ENCODE results near the gene SLC35G4.
"Not testable (repeated sequence)": the region's sequence is repeated elsewhere in the genome, so short reads cannot be mapped to it uniquely, and the experiment has no call there.

Gene SLC35G4

DNA sequence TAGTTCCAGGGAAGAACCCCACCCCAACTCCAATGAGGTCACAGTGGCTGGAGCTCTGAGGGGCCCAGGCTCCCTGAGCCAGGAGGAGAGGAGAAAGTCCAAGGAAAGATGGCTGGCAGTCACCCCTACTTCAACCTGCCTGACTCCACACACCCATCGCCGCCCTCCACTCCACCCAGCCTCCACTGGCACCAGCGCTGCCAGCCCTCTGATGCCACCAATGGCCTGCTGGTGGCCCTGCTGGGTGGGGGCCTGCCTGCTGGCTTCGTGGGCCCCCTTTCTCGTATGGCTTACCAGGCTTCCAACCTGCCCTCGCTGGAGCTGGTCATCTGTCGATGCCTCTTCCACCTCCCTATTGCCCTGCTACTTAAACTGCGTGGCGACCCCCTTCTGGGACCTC lies at the start of gene SLC35G4:
Gene SLC35G4, plus strand, starts transcription at position 109 of the 400 bp plus-strand sequence. Its CDS starts 0 bp downstream, at position 109.
- DNase-seq, result not testable (repeated sequence)

DNA sequence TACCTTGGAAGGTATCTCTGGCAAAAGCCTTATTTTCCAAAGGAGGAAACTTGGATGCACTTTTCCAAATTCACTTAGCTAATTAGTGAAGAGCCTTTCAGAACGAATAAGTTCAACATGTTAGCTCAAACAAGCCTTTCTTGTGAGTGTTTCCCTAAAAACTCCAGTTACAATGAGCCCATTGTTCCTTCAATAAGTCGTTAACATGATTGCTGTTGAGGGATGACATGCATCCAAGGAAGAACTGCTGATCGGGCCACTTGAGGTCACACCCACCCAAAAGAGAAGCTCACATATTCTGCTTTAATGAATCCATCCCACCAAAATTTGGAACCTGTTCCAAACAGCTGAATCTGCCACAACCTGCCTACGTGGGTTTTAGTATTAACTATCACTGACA lies 48.1 kb upstream of the SLC35G4 start:
- DNase-seq, result no peak

GRCh38 chr18:11565716-11566115 lies 43.7 kb upstream of the SLC35G4 start:
- no peak for DNase-seq

GRCh38 chr18:11566236-11566965 lies 43.0 kb upstream of the SLC35G4 start:
- no peak for DNase-seq

- no peak for DNase-seq
Observed at GRCh38 chr18:11567396-11567795, 42.0 kb upstream of the SLC35G4 start.

- no peak for DNase-seq
Observed at GRCh38 chr18:11570073-11570588, 39.3 kb upstream of the SLC35G4 start.

DNA sequence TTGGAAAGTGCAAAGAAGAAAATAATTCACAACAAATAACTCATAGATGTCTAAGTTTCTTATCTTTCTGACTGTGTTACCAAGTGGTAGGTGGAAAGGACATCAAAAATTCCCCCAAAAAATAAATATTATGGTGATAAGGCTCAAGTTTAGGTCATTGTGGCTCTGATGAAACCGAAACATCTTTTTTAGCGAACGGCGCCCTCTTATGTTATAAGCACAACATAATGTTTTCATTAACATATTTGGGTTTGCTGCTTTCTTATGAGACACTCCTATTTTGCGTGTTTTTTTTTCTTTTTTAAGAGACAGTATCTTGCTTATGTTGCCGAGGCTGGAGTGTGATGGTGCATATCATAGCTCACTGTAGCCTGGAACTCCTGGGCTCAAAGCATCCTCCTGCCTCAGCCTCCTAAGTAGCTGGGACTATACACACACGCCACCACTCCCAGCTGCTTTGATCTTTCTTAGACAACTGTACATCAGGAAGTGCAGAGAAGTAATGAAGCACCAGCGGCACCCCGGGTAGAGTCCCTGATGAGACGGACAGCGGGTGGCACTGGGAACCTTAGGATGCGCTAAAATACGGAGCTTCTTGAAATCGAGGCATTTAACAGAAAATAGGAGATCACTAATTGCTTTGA lies 38.5 kb upstream of the SLC35G4 start:
- no peak for DNase-seq

DNA sequence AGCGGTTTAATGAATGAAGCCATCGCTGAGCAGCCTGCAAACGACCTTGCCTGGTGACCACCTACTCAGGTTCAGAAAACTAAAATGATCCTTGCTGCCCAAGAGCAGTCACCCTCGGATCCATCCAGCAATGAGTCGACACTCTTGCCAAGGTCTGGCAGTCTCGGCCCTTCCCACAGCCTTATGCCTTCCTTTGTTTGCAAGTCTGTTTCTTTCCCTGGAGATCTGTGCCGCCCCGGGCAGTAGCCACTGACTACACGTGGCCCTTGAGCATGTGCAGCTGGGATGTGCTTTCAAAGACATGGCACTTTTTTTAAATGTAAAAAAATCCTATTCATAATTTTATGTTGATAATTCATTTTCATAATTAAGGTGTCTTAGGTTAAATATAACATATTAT lies 37.2 kb upstream of the SLC35G4 start:
- no peak for DNase-seq

GRCh38 chr18:11574545-11574944 lies 34.9 kb upstream of the SLC35G4 start:
- no peak for DNase-seq

DNA sequence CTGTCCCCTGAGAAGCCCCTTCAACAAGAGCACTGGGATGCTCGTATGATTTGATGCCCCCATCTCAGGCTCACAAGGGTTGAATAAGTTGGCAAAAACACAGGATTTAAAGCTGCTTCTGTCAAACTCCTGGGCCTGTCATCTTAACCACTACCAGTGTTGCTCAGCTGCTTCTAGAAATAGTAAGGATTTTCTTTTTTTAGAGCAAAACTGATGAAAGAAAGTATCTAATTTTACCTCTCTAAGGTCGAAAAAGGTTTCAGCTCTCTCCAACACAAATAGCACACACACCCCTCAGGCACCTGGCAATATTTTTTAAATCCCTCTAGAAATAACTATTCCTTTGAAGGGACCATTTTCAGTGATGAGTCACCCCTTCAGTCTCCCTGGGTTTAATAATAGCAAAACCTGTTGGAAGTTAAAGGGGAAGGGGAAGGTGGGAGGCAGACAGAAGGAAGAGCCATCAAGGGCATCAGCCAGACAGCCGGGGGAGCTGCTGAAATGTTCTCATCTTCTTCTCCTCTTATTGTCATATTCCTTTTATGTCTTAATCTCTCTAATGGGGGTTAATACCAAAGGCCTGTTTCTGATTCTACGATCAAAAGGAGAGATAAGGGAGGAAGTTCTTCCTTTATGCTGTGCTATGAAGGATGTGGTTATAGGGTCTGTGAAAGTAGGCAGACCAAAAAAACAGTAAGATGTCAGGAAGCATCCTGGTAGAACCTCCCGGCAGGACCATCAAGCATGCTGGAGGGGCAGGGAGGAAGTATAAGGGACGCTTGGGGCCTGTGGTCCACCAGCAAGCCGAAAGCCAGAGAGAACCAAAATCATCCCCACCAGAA lies 31.9 kb upstream of the SLC35G4 start:
- no peak for DNase-seq

DNA sequence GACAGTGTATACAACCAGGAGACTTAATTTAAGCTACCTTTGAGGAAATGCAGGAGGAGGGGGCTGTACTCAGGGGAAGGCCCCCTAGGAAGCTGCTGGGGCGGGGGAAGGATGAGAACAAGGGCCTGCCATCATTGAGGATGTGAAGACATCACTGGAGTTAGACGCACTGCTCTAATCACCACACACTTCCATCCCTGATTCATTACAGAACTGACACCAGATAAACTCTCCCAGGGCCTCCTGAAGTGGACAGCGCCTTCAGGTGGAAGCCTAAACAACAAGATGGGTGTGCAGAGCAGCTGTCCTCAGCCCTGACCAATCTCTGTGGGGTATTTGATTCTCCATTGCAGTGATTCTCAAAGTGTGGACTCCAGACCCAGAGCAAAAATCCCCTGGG lies 30.6 kb upstream of the SLC35G4 start:
- no peak for DNase-seq

GRCh38 chr18:11579916-11580315 lies 29.5 kb upstream of the SLC35G4 start:
- DNase-seq, result no peak

GRCh38 chr18:11581286-11581685 lies 28.1 kb upstream of the SLC35G4 start:
- DNase-seq, result no peak

DNA sequence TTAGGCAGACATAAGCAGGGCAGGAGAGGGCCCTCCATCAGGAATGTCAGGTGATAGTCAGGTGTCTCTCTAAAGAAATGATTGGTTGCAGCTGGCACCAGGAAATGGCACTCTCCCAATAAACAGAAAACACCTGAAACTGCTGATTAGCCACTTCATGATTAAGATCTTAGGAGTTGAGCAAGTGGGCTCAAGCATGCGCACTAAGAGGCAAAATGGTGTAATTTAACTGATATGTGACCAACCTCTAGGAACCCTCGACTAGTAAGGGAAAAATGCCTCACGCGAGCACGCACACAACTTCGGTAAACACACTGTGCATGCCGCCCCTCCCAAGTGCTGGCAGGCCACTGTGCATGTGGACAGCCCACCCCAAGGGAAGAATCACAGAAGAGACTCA lies 23.8 kb upstream of the SLC35G4 start:
- DNase-seq, result no peak

- no peak for DNase-seq
Observed at GRCh38 chr18:11586896-11587295, 22.5 kb upstream of the SLC35G4 start.

- DNase-seq, result no peak
Observed at GRCh38 chr18:11587432-11587831, 22.0 kb upstream of the SLC35G4 start.

GRCh38 chr18:11587846-11588245 lies 21.6 kb upstream of the SLC35G4 start:
- DNase-seq, result no peak

DNA sequence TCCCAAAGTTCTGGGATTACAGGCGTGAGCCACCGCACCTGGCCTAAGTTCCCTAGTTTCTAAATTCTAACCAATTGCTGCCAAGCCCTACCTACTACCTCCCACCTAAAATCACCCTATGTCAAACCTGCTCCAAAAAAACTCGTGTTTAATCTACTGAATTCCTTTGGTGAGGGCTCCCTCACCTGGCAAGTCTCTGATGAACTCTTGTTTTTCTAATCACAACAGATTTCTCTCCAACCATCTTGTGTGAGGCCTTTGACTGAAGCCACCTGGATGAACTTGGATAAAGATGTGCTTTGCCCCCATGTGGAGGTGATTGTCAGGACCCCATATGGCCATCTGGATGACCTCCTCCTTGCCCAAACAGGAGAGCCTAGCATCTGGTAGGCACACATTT lies 17.4 kb upstream of the SLC35G4 start:
- no peak for DNase-seq

DNA sequence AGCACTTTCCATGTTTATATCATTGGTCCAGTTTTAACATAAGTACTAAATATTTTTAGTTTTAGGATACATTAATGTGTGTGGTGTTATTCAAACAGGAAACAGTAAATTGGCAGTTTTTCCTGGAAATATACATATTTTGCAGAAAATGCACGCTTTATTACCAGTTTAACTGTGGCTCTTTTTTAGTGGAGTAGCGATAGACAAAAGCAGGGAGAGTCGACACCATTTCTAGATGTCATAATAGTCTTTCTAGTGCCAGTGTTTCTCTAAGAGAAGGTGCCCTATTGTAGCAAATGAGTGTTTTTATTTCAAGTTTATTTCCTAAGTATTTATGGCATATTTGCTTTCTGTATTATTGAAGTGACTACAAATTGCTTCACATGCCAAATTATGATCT lies 9.1 kb upstream of the SLC35G4 start:
- no peak for DNase-seq

DNA sequence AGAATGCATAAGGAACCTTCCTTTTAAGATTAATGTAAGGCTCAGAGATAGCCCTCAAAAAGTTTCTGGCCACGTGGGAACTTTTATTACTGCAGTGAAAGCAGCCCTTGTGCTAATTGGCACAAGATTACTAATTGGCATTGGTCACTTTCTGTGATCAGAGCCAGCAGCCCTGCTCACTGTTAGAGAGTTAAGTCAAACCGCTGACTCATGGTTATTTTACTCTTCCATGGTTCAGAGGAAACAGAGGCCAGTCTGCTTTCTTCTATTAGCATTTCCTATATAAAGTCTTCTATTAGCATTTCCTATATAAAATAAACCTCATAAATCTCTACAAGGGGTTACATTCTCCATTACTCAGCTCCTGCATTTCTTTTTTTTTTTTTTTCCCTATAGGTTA lies 1.5 kb upstream of the SLC35G4 start:
- no peak for DNase-seq

- not testable (repeated sequence) for DNase-seq
Observed at GRCh38 chr18:11608618-11609017, 778 bp upstream of the SLC35G4 start.

- not testable (repeated sequence) for DNase-seq
Observed at GRCh38 chr18:11613073-11613472, 3.7 kb downstream of the SLC35G4 start.

- not testable (repeated sequence) for DNase-seq
Observed at GRCh38 chr18:11613611-11614010, 4.2 kb downstream of the SLC35G4 start.

All from femur (tissue), 1 donor.